Measurements from ENCODE around the gene SELENOM. TPM values are rescaled to one million over a fixed set of nuclear protein-coding genes. Genes with fewer than 3 reads are reported as not detected.

Gene SELENOM
- total RNA-seq, 4 donors from 2014 or later, result 31.4 to 89.1 (median 43.7) TPM

GRCh38 chr22:31139066-31139465 lies 31.7 kb upstream of the SELENOM start:
- peak in 1 of 3 donors; percentile 6 for DNase-seq
- Histone ChIP-seq H3K27me3 (no peaks in the 10 kb centered on the region), H3K9me3 (no peaks in the 10 kb centered on the region), H3K36me3 (no peaks in the 10 kb centered on the region), H3K4me3 (no peak overlapping the region), H3K4me1 (no peaks in the 10 kb centered on the region), H3K27ac (no peak overlapping the region)
- TF ChIP-seq CTCF (IDR thresholded peaks at IDR 0.05) (no peak), POLR2A (IDR thresholded peaks at IDR 0.05) (no peak)

- no peaks in the 10 kb centered on the region for H3K4me1 ChIP-seq
- no peaks in the 10 kb centered on the region for H3K9me3 ChIP-seq
- H3K27me3 ChIP-seq, result no peaks in the 10 kb centered on the region
- H3K36me3 ChIP-seq, result peaks cover 0 to 2% (median 0%) of the 10 kb centered on the region in 3 donors
- no peak overlapping the region for H3K27ac ChIP-seq
- no peak overlapping the region for H3K4me3 ChIP-seq
- DNase-seq, result no peak
- no peak for TF ChIP-seq POLR2A (IDR thresholded peaks at IDR 0.05)
- no peak for TF ChIP-seq CTCF (IDR thresholded peaks at IDR 0.05)
Measured at GRCh38 chr22:31138126-31138525, 30.8 kb upstream of the SELENOM start.

GRCh38 chr22:31137721-31138120 lies 30.4 kb upstream of the SELENOM start:
- DNase-seq, result no peak
- peaks cover 0 to 5% (median 0%) of the 10 kb centered on the region in 3 donors for H3K36me3 ChIP-seq
- no peak overlapping the region for H3K27ac ChIP-seq
- no peaks in the 10 kb centered on the region for H3K27me3 ChIP-seq
- TF ChIP-seq POLR2A (IDR thresholded peaks at IDR 0.05), result no peak
- TF ChIP-seq CTCF (IDR thresholded peaks at IDR 0.05), result no peak
- no peak overlapping the region for H3K4me3 ChIP-seq
- no peaks in the 10 kb centered on the region for H3K4me1 ChIP-seq
- no peaks in the 10 kb centered on the region for H3K9me3 ChIP-seq

- H3K27ac ChIP-seq, result no peak overlapping the region
- H3K36me3 ChIP-seq, result peaks cover 0 to 5% (median 0%) of the 10 kb centered on the region in 3 donors
- H3K9me3 ChIP-seq, result no peaks in the 10 kb centered on the region
- H3K4me1 ChIP-seq, result no peaks in the 10 kb centered on the region
- TF ChIP-seq CTCF (IDR thresholded peaks at IDR 0.05) (no peak), POLR2A (IDR thresholded peaks at IDR 0.05) (no peak)
- H3K4me3 ChIP-seq, result no peak overlapping the region
- H3K27me3 ChIP-seq, result no peaks in the 10 kb centered on the region
- no peak for DNase-seq
Measured at GRCh38 chr22:31136711-31137110, 29.3 kb upstream of the SELENOM start.

GRCh38 chr22:31136155-31136554 lies 28.8 kb upstream of the SELENOM start:
- Histone ChIP-seq H3K9me3 (no peaks in the 10 kb centered on the region), H3K36me3 (peaks cover 0 to 7% (median 0%) of the 10 kb centered on the region in 3 donors), H3K4me1 (no peaks in the 10 kb centered on the region), H3K27ac (no peak overlapping the region), H3K27me3 (no peaks in the 10 kb centered on the region), H3K4me3 (no peak overlapping the region)
- TF ChIP-seq CTCF (IDR thresholded peaks at IDR 0.05) (no peak), POLR2A (IDR thresholded peaks at IDR 0.05) (no peak)
- no peak for DNase-seq

- Histone ChIP-seq H3K27ac (no peak overlapping the region), H3K4me3 (no peak overlapping the region), H3K27me3 (no peaks in the 10 kb centered on the region), H3K36me3 (peaks cover 0 to 11% (median 0%) of the 10 kb centered on the region in 3 donors), H3K4me1 (no peaks in the 10 kb centered on the region), H3K9me3 (no peaks in the 10 kb centered on the region)
- DNase-seq, result peak in 1 of 3 donors; percentile 44
- TF ChIP-seq CTCF (IDR thresholded peaks at IDR 0.05) (no peak), POLR2A (IDR thresholded peaks at IDR 0.05) (no peak)
Measured at GRCh38 chr22:31135706-31136105, 28.3 kb upstream of the SELENOM start.
